ENCODE results near the gene MLPH.
"Not testable (repeated sequence)": the region's sequence is repeated elsewhere in the genome, so short reads cannot be mapped to it uniquely, and the experiment has no call there.

- not testable (repeated sequence) for TF ChIP-seq CTCF (conservative IDR thresholded peaks at IDR 0.05); EZH2 (IDR thresholded peaks at IDR 0.05; ENCODE audit: low read depth)
Observed at GRCh38 chr2:237595829-237596519, 108.9 kb downstream of the MLPH start.

All from PC-9 (cell line).